Vagina (tissue), 2 donors: ENCODE results near the gene DIPK1B. TPM values are rescaled to one million over a fixed set of nuclear protein-coding genes. Genes with fewer than 3 reads are reported as not detected.

Experiments used
- DNase-seq, 2 donors: peaks; one replicate each; pipeline ENCODE4 v3.0.0-alpha.2; 2017; ENCODE audit errors: extremely low spot score in 2 of 2
- H3K27ac ChIP-seq: fragments of 200-600 bp; sonication (generic); one replicate; pipeline ENCODE4 v1.5.1; 2019
- H3K27me3 ChIP-seq: fragments of 200-600 bp; sonication (generic); one replicate; pipeline ENCODE4 v1.5.1; 2019
- H3K36me3 ChIP-seq, 2 donors: fragments of 200-600 bp; sonication (generic); one replicate each; pipeline ENCODE4 v1.5.1; 2017 to 2019
- H3K4me1 ChIP-seq: fragments of 200-600 bp; sonication (generic); one replicate; pipeline ENCODE4 v1.5.1; 2019
- H3K4me3 ChIP-seq, 2 donors: fragments of 200-600 bp; sonication (generic); 1 replicate in 1 of 2; 2 replicates in 1 of 2; pipeline ENCODE4 v1.5.1; 2016 to 2019
- H3K9me3 ChIP-seq: fragments of 200-600 bp; sonication (generic); one replicate; pipeline ENCODE4 v1.5.1; 2019
- POLR2A ChIP-seq, 2 donors: fragments of 450-650 bp; IDR thresholded peaks; one replicate each; pipeline ENCODE4 v1.6.1; 2017; ENCODE audit warnings: antibody characterized with exemption in 2 of 2, mild to moderate bottlenecking in 2 of 2, moderate library complexity in 2 of 2
- POLR2AphosphoS5 ChIP-seq, 2 donors: sonication (generic); formaldehyde crosslinking; IDR thresholded peaks; one replicate each; pipeline ENCODE4 v1.9.0; 2017; ENCODE audit warnings: antibody characterized with exemption in 2 of 2, mild to moderate bottlenecking in 2 of 2, low read depth in 1 of 2; ENCODE audit not compliant: insufficient read depth in 1 of 2
- intact Hi-C: fragments of 100-400 bp; cut with DNase I; formaldehyde crosslinking; loops from one replicate; pipeline ENCODE4 v1.15.1; 2023
- total RNA-seq: library from RNA; depleted of rRNA; stranded (reverse); fragments of >200 nt; gene quantifications from one replicate; pipeline ENCODE4 v1.2.3, GENCODE V29; 2016
- TF ChIP-seq, protein P1 (sequence below), 3 experiments: fragments of 450-650 bp in 2 of 3; fragments of 200-600 bp in 1 of 3; sonication (generic) in 1 of 3; IDR thresholded peaks; one replicate each; pipeline ENCODE4 v1.5.1; 2017 to 2019; ENCODE audit warnings: antibody characterized with exemption in 3 of 3, mild to moderate bottlenecking in 2 of 3, moderate library complexity in 2 of 3

The DIPK1B gene
- total RNA-seq, 1 donor from 2014 or later, result 11.5 TPM

DNA sequence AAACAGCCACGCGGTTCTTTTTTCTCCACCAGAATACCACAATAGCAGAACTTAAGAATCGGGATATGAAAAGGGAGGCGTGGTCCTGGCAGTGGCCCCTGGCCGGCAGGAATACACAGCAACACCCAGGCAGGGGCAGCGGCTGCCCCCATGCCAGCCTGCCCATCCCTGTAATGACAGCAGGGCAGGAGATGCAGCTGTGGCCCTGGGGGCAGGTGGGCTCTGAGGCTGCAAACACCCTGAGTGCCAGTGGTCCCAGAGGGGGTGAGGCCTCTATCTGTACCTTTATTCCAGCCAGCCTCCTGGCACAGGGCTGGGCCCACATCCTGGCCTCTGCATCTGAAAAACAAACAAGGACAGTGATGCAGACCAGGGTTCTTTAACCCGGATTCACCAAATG is 12.4 kb downstream of the DIPK1B start:
- Histone ChIP-seq H3K4me1 (peaks cover 70% of the 10 kb centered on the region), H3K9me3 (no peaks in the 10 kb centered on the region), H3K4me3 (no peak overlapping the region), H3K36me3 (peaks cover 0 to 36% of the 10 kb centered on the region in 2 donors), H3K27ac (no peak overlapping the region), H3K27me3 (no peaks in the 10 kb centered on the region)
- TF ChIP-seq, protein P1, sequence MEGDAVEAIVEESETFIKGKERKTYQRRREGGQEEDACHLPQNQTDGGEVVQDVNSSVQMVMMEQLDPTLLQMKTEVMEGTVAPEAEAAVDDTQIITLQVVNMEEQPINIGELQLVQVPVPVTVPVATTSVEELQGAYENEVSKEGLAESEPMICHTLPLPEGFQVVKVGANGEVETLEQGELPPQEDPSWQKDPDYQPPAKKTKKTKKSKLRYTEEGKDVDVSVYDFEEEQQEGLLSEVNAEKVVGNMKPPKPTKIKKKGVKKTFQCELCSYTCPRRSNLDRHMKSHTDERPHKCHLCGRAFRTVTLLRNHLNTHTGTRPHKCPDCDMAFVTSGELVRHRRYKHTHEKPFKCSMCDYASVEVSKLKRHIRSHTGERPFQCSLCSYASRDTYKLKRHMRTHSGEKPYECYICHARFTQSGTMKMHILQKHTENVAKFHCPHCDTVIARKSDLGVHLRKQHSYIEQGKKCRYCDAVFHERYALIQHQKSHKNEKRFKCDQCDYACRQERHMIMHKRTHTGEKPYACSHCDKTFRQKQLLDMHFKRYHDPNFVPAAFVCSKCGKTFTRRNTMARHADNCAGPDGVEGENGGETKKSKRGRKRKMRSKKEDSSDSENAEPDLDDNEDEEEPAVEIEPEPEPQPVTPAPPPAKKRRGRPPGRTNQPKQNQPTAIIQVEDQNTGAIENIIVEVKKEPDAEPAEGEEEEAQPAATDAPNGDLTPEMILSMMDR (IDR thresholded peaks at IDR 0.05), result no peak
- no peak for TF ChIP-seq POLR2A (IDR thresholded peaks at IDR 0.05)
- no peak for TF ChIP-seq POLR2AphosphoS5 (IDR thresholded peaks at IDR 0.05; ENCODE audit: insufficient read depth in 1 of 2, low read depth in 1 of 2)
- intact Hi-C loops, result loop anchor here (5.0 kb wide), 1 partner anchor 57 kb away; no protein-coding TSS in a partner anchor
- DNase-seq, result no peak

DNA sequence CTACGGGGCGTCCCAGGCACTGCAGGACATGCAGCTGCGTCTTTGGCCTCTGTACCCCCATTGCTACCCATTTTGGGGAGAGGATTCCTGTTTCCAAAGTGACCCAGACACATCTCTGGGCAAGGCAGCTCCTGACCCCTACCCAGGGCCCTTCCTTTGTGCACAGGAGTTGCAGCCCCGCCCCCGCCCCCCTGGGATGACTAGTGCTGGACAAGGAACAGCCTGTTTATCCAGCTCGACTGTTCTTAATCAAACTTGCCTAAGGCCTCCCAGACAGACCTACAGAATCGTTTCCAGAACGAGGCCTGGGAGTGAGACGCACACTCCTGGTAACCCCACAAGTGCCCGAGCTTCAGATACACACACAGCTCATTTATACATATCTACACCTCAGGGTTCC is 13.2 kb downstream of the DIPK1B start:
- TF ChIP-seq POLR2A (IDR thresholded peaks at IDR 0.05) (no peak), POLR2AphosphoS5 (IDR thresholded peaks at IDR 0.05; ENCODE audit: insufficient read depth in 1 of 2, low read depth in 1 of 2) (no peak)
- TF ChIP-seq, protein P1 (IDR thresholded peaks at IDR 0.05), result no peak
- H3K36me3 ChIP-seq, result peaks cover 0 to 36% of the 10 kb centered on the region in 2 donors
- no peak for DNase-seq
- H3K27ac ChIP-seq, result no peak overlapping the region
- H3K4me3 ChIP-seq, result peak overlapping the region; percentile 76 to 87
- H3K27me3 ChIP-seq, result no peaks in the 10 kb centered on the region
- H3K9me3 ChIP-seq, result no peaks in the 10 kb centered on the region
- intact Hi-C loops, result loop anchor here (5.0 kb wide), 1 partner anchor 58 kb away; no protein-coding TSS in a partner anchor
- peaks cover 62% of the 10 kb centered on the region for H3K4me1 ChIP-seq

DNA sequence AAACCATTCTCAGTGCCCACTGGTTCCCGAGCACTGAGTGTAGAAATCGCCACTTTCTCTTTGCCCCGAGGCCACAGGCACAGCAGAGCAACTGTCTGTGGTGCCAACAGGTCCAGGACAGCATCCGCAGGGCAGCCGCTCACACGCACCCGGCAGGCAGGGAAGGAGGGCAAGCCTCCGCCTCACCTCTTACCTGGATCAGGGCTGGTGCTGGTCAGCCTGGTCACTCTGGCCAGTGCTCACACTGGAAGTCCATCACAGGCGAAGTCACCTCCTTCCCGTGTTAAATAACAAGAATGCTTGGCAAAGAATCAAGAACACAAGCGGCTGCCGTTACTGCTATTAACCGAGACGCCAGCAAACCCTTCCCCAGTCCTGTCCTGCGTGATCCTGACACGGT is 13.7 kb downstream of the DIPK1B start:
- no peak for DNase-seq
- H3K27me3 ChIP-seq, result no peaks in the 10 kb centered on the region
- peak overlapping the region; percentile 76 to 87 for H3K4me3 ChIP-seq
- no peak overlapping the region for H3K27ac ChIP-seq
- H3K36me3 ChIP-seq, result peaks cover 0 to 36% of the 10 kb centered on the region in 2 donors
- no peak for TF ChIP-seq POLR2AphosphoS5 (IDR thresholded peaks at IDR 0.05; ENCODE audit: insufficient read depth in 1 of 2, low read depth in 1 of 2)
- TF ChIP-seq, protein P1 (IDR thresholded peaks at IDR 0.05), result no peak
- no peak for TF ChIP-seq POLR2A (IDR thresholded peaks at IDR 0.05)
- intact Hi-C loops, result loop anchor here (5.0 kb wide), 1 partner anchor 59 kb away; no protein-coding TSS in a partner anchor
- H3K4me1 ChIP-seq, result peaks cover 57% of the 10 kb centered on the region
- H3K9me3 ChIP-seq, result no peaks in the 10 kb centered on the region

DNA sequence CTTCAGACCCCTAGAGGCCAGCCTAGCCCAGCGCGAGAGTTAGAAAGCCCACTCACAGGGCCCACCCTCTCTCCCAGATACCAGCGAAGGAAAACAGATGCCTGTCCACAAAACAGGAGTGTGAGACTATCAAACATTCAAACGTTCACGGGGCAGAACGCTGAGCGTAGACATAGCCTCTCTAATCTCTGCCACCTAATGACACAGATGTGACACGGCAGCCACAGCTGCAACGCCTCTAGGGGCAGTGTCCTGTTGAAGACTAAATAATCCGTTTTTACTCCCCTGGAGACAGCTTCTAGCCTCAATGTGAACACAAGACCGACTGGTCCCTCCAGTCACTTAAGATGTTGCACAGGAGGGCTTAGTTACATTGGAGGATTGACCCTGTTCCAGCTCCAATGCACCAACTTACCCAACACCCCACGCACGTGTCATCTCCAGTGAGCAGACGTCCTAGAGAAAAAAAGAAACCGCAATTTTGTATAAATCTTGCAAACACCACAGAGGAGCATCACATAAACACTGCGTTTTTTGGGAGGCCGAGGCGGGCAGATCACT is 14.3 kb downstream of the DIPK1B start:
- no peaks in the 10 kb centered on the region for H3K9me3 ChIP-seq
- TF ChIP-seq, protein P1 (IDR thresholded peaks at IDR 0.05), result no peak
- TF ChIP-seq POLR2A (IDR thresholded peaks at IDR 0.05) (no peak), POLR2AphosphoS5 (IDR thresholded peaks at IDR 0.05; ENCODE audit: insufficient read depth in 1 of 2, low read depth in 1 of 2) (no peak)
- no peaks in the 10 kb centered on the region for H3K27me3 ChIP-seq
- intact Hi-C loops, result loop anchor here (5.0 kb wide), 1 partner anchor 59 kb away; no protein-coding TSS in a partner anchor
- DNase-seq, result no peak
- H3K36me3 ChIP-seq, result peaks cover 0 to 36% of the 10 kb centered on the region in 2 donors
- peak overlapping the region; percentile 76 to 87 for H3K4me3 ChIP-seq
- H3K4me1 ChIP-seq, result peaks cover 51% of the 10 kb centered on the region
- no peak overlapping the region for H3K27ac ChIP-seq

DNA sequence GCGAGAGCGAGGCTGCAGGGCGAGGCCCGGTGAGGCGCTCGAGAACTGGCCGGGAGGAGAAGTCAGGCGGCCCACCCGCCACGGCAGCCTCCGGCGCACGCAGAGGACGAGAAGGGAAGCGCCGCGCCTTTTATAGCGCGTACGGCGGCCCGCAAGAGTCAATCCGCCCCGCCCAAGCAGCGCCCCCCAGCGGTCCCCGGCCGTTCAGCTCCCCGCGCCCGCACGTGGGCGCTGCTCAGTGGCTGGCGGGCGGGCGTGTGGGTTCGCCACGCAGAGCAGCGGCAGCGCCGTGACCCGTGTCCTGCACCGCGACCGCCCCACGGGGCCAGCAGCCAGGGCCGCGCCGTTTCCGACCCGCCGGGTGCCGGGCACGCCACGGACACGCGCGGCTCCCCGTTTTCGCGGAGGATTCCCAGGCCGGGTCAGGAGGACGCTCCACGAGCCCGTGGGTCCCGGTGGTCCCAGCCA is 15.7 kb downstream of the DIPK1B start:
- Histone ChIP-seq H3K9me3 (no peaks in the 10 kb centered on the region), H3K4me1 (peaks cover 50% of the 10 kb centered on the region), H3K27me3 (no peaks in the 10 kb centered on the region), H3K27ac (peak overlapping the region; percentile 62), H3K4me3 (peak overlapping the region; percentile 76 to 87), H3K36me3 (peaks cover 0 to 30% of the 10 kb centered on the region in 2 donors)
- peak; percentile 83 to 93 for TF ChIP-seq POLR2AphosphoS5 (IDR thresholded peaks at IDR 0.05; ENCODE audit: insufficient read depth in 1 of 2, low read depth in 1 of 2)
- TF ChIP-seq, protein P1 (IDR thresholded peaks at IDR 0.05), result peak; percentile 53 to 95 (median 94)
- peak; percentile 29 to 92 for TF ChIP-seq POLR2A (IDR thresholded peaks at IDR 0.05)
- intact Hi-C loops, result loop anchor here (5.0 kb wide), 1 partner anchor 61 kb away; no protein-coding TSS in a partner anchor
- DNase-seq, result no peak
